Duodenal mucosa (tissue), 2 donors: ENCODE data around the gene AKTIP.

Experiments
- H3K27ac ChIP-seq: one replicate; pipeline ENCODE4 v1.7.0; 2013; ENCODE audit warnings: low read depth, low read length
- H3K27me3 ChIP-seq, 2 donors: one replicate each; pipeline ENCODE4 v1.7.0; 2013; ENCODE audit warnings: low read length in 2 of 2, control low read depth in 1 of 2; ENCODE audit not compliant: insufficient read depth in 2 of 2, control insufficient read depth in 1 of 2
- H3K36me3 ChIP-seq, 2 donors: one replicate each; pipeline ENCODE4 v1.7.0; 2013; ENCODE audit warnings: low read length in 2 of 2, control low read depth in 1 of 2; ENCODE audit not compliant: insufficient read depth in 2 of 2, control insufficient read depth in 1 of 2
- H3K4me1 ChIP-seq, 2 donors: one replicate each; pipeline ENCODE4 v1.7.0; 2013; ENCODE audit warnings: low read length in 2 of 2, control low read depth in 1 of 2; ENCODE audit not compliant: insufficient read depth in 2 of 2, control insufficient read depth in 1 of 2
- H3K4me3 ChIP-seq, 2 donors: one replicate each; pipeline ENCODE4 v1.7.0; 2013; ENCODE audit warnings: low read length in 2 of 2, low read depth in 1 of 2
- H3K9ac ChIP-seq, 2 donors: one replicate each; pipeline ENCODE4 v1.7.0; 2013; ENCODE audit warnings: low read length in 2 of 2, low read depth in 1 of 2
- H3K9me3 ChIP-seq, 2 donors: one replicate each; pipeline ENCODE4 v1.7.0; 2013; ENCODE audit warnings: low read length in 2 of 2, control low read depth in 1 of 2; ENCODE audit not compliant: control insufficient read depth in 1 of 2

AKTIP gene

DNA sequence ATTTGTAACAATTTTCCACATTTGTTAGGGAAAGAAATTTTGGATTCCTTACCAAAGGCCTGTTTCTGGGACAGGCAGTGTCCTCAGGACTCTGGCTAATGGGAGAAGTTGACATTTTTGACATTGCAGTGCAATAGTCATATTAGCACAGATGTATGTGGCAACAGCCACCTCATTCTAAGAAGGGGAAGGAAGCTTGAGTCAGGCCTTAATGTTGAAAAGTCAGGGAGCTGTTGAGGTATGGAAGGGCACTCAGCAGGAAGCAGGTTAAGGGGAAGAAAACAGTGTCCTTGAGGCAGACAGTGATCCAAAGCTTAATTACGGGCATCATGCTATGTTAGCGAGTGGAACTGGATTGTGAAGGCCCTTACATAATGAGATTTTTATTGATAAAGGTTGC lies 20.9 kb downstream of the AKTIP start:
- Histone ChIP-seq H3K9ac (no peak overlapping the region), H3K27ac (no peak overlapping the region)

DNA sequence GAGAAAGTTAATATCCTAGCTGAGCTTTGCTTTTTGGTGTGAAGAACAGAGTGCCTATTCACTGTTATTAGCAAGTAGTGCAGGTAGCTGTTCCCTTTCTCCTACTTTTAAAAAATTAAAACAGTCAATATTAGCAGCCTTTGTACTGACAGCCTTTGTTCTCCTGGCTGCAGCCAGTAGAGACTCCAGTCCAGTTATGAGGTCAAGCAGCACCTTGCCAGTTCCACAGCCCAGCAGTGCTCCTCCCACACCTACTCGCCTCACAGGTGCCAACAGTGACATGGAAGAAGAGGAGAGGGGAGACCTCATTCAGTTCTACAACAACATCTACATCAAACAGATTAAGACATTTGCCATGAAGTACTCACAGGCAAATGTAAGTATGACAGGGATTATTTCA lies 22.6 kb downstream of the AKTIP start:
- no peaks in the 10 kb centered on the region for H3K9me3 ChIP-seq
- H3K27me3 ChIP-seq = no peaks in the 10 kb centered on the region
- no peak overlapping the region for H3K4me3 ChIP-seq
- no peak overlapping the region for H3K9ac ChIP-seq
- H3K27ac ChIP-seq = no peak overlapping the region
- peaks cover 39 to 82% of the 10 kb centered on the region in 2 donors for H3K36me3 ChIP-seq
- no peaks in the 10 kb centered on the region for H3K4me1 ChIP-seq

More for the DNA sequence above, 20.9 kb downstream of the AKTIP start:
- Histone ChIP-seq H3K36me3 (peaks cover 39 to 84% of the 10 kb centered on the region in 2 donors), H3K27me3 (no peaks in the 10 kb centered on the region), H3K9me3 (peaks cover 0 to 4% of the 10 kb centered on the region in 2 donors), H3K4me3 (no peak overlapping the region), H3K4me1 (no peaks in the 10 kb centered on the region)

DNA sequence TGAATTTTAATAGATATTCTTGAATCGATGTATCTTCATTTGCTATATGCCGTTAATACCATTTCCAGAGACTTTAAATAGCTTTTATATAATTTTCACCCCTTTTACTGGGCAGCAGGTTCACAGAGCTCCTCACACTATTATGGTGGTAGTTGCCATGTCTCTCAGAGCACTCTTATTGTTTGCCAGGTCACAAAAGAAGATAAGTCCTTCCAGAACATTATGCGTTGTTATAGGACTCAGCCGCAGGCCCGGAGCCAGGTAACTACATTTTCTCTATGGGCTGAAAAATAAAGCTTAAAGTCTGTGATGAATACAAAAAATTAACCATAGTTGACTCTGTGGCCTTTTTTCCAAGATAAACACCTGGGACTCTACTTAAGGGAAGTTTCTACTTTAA lies 24.0 kb downstream of the AKTIP start:
- Histone ChIP-seq H3K27me3 (no peaks in the 10 kb centered on the region), H3K4me1 (no peaks in the 10 kb centered on the region), H3K36me3 (peaks cover 39 to 73% of the 10 kb centered on the region in 2 donors), H3K9me3 (no peaks in the 10 kb centered on the region), H3K9ac (no peak overlapping the region), H3K27ac (no peak overlapping the region), H3K4me3 (no peak overlapping the region)

DNA sequence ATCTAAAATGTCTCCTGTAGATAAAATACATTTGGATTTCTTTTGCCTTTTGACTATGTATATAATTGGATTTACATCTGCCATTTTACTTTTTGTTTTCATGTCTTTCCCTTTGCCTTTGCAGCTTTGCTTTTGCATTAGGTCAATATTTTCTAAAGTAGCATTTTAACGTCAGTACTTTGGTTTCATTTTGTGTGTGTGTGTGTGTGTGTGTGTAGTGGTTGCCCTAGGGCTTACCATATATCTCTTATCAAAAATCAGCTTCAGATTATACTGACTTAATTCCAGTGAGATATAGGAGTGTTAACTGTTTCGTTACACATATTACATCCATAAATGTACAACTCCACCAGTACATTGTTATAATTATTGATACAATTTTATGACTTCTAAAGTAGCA lies 26.1 kb downstream of the AKTIP start:
- Histone ChIP-seq H3K9me3 (no peaks in the 10 kb centered on the region), H3K27ac (no peak overlapping the region), H3K36me3 (peaks cover 36 to 60% of the 10 kb centered on the region in 2 donors), H3K27me3 (no peaks in the 10 kb centered on the region), H3K9ac (no peak overlapping the region), H3K4me3 (no peak overlapping the region), H3K4me1 (no peaks in the 10 kb centered on the region)

DNA sequence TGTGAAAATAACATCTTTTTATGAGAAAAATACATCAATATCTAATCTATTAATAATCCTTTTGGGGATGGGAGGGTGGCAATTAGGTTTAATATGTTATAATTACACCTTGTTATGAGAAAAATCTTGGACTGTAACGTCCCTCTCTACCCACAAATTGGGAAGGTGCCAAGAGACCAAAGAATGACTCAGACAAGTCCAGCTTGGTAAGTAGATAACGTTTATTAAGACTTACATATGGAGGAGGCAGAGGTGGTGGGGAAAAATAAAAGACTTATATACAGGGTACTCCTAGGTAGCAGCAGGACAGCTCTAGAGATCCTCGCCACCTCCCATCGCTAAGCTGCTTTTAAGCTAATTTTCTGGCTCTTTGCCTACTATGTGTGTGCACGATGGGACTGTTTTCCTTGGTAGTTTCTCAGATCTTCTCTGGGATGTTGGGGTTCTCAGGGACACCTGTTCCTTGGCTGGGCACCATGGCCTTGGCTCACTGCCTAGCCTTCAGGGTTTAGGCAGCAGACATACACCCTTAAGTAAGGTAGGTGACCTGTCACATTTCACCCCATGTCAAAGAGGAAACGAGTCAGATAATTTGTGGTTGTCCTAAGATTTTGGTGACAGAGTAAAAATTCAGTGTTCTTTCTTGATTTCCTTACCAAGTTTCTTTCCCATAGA lies 37.3 kb downstream of the AKTIP start:
- Histone ChIP-seq H3K36me3 (peaks cover 13 to 74% of the 10 kb centered on the region in 2 donors), H3K9me3 (no peaks in the 10 kb centered on the region), H3K9ac (no peak overlapping the region), H3K4me3 (no peak overlapping the region), H3K27me3 (no peaks in the 10 kb centered on the region), H3K27ac (no peak overlapping the region), H3K4me1 (no peaks in the 10 kb centered on the region)

DNA sequence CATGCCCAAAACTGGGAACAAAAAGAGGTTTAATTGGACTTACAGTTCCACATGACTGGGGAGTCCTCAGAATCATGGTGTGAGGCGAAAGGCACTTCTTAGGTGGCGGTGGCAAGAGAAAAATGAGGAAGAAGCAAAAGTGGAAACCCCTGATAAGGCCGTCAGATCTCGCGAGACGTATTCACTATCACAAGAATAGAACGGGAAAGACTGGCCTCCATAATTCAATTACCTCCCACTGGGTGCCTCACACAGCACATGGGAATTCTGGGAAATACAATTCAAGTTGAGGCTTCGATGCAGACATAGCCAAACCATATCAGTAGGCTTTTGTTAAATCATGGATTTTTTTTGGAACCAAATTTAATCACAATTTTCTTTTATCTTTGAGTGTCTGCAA lies 44.4 kb downstream of the AKTIP start:
- no peaks in the 10 kb centered on the region for H3K27me3 ChIP-seq
- peaks cover 20 to 72% of the 10 kb centered on the region in 2 donors for H3K36me3 ChIP-seq
- no peaks in the 10 kb centered on the region for H3K9me3 ChIP-seq
- H3K9ac ChIP-seq = no peak overlapping the region
- H3K4me1 ChIP-seq = no peaks in the 10 kb centered on the region
- H3K27ac ChIP-seq = no peak overlapping the region
- no peak overlapping the region for H3K4me3 ChIP-seq

DNA sequence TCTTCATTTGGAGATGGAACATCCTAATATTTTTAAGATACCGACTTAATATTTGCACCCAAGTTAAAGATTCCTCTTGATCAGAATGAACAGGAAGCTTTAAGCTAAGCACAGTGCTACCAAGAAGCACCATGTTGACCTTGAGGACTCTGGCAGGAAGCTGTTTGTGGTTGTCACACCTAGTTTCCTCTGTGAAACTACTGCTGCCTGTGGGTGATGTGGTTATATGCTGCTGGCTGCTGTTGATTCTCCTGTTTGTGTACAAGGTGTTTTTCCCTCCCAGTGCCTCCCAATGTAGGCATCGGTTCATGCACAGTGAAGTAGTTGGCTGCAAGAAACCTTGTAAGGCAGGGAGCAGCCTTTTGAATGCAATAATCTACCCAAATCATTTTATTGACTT lies 45.3 kb downstream of the AKTIP start:
- peaks cover 20 to 69% of the 10 kb centered on the region in 2 donors for H3K36me3 ChIP-seq
- no peak overlapping the region for H3K27ac ChIP-seq
- no peaks in the 10 kb centered on the region for H3K4me1 ChIP-seq
- H3K27me3 ChIP-seq = no peaks in the 10 kb centered on the region
- H3K9ac ChIP-seq = no peak overlapping the region
- no peak overlapping the region for H3K4me3 ChIP-seq
- no peaks in the 10 kb centered on the region for H3K9me3 ChIP-seq

DNA sequence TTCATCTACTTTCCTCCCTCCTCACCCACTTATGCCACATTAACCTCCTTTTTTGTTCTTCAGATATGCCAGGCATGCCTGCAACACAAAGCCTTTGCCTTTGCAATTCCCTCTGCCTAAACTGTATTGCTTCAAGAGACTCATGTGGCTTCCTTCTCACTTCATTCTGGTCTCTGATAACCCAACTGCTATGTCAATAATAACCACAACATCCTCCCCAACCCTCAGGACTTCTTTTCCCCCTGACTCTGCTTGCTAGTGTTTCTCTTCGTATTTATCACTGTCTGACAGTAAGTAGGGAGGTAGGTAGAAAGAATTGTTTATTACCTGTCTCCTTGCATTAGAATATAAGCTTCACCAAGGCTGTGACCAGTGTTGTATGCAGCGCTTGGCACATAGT lies 46.4 kb downstream of the AKTIP start:
- Histone ChIP-seq H3K4me3 (no peak overlapping the region), H3K27me3 (no peaks in the 10 kb centered on the region), H3K9me3 (no peaks in the 10 kb centered on the region), H3K4me1 (no peaks in the 10 kb centered on the region), H3K27ac (no peak overlapping the region), H3K36me3 (peaks cover 27 to 58% of the 10 kb centered on the region in 2 donors), H3K9ac (no peak overlapping the region)

DNA sequence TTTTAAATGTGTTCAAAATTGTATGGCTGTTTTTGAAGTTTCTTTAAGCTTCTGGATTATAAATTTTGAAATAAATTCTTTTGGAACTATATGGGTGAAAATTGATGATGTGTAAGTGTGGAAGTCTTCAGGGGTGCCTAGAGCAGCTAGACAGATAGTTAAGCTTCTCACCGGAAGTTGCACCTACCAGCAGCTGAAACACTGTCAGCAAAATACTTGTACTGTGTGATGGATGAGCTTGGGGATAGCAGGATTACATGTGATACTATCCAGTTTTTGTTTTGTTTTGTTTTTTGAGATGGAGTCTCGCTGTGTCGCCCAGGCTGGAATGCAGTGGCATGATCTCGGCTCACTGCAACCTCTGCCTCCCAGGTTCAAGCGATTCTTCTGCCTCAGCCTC lies 49.1 kb downstream of the AKTIP start:
- Histone ChIP-seq H3K4me1 (no peaks in the 10 kb centered on the region), H3K36me3 (peaks cover 17 to 45% of the 10 kb centered on the region in 2 donors), H3K9me3 (no peaks in the 10 kb centered on the region), H3K27ac (no peak overlapping the region), H3K27me3 (no peaks in the 10 kb centered on the region), H3K9ac (no peak overlapping the region), H3K4me3 (no peak overlapping the region)

DNA sequence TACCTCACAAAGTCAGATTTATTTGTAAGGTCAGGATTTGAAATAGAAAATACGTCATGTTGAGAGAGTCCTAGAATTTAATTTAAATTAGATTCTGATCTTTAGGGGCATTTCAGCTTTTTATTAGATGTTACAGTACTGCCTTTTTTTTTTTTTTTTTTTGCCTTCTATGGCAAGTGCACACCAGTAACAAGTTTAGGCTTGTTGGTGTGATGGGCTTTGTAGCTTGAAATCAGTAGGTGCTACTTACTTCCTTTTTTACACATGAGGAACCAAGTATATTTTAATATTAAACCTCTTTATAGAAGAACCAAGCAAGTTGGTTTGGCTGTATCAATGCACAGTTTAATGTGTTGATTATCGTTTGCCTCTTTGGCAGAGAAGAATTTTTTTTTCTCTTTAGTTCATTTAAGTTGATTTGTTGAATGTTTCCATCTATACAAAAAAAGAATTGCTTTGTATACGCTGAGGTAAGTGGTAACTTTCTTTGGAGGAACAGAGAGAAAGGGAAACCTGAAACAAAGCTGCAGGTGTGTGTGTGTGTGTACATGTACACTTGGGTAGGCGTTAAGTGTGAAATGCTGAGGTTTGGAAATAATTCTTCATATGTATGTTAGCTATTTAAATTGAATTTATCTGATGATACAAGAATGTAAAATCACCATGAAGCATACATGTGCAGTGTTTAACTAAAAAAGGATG lies 53.0 kb downstream of the AKTIP start:
- H3K36me3 ChIP-seq = peaks cover 18 to 28% of the 10 kb centered on the region in 2 donors
- H3K4me3 ChIP-seq = no peak overlapping the region

More for the DNA sequence above, 53.0 kb downstream of the AKTIP start:
- H3K4me1 ChIP-seq = no peaks in the 10 kb centered on the region
- H3K27me3 ChIP-seq = no peaks in the 10 kb centered on the region
- no peaks in the 10 kb centered on the region for H3K9me3 ChIP-seq
- no peak overlapping the region for H3K9ac ChIP-seq
- no peak overlapping the region for H3K27ac ChIP-seq
